G401 (cell line): Measurements from ENCODE around the gene ASIC2. TPM values are rescaled to one million over a fixed set of nuclear protein-coding genes. Genes with fewer than 3 reads are reported as not detected.

Experiments
- DNase-seq: peaks from one replicate; pipeline ENCODE4 v3.0.0-alpha.2; 2015; ENCODE audit warnings: low spot score
- in situ Hi-C: cut with HindIII; loops from 2 replicates; pipeline ENCODE4 v1.10.0; 2016; ENCODE audit warnings: low sequenced_read_pairs, mixed read lengths
- total RNA-seq: library from RNA; depleted of rRNA; stranded (reverse); fragments of >200 nt; shearing (Covaris generic); gene quantifications from 2 replicates; pipeline ENCODE4 v1.2.3, GENCODE V29; 2014

The ASIC2 gene
- total RNA-seq, 1 experiment from 2014 or later = not detected

- in situ Hi-C loops = no loop called here
- peak; percentile 30 for DNase-seq
Measured at GRCh38 chr17:33291248-33292200, 1.6 kb downstream of the ASIC2 start.

GRCh38 chr17:33290253-33290652 is 2.8 kb downstream of the ASIC2 start:
- DNase-seq = peak; percentile 93
- in situ Hi-C loops = no loop called here

- DNase-seq = no peak
- in situ Hi-C loops = no loop called here
Measured at GRCh38 chr17:33288954-33289353, 4.1 kb downstream of the ASIC2 start.

GRCh38 chr17:33287096-33287725 is 5.9 kb downstream of the ASIC2 start:
- in situ Hi-C loops = no loop called here
- DNase-seq = peak; percentile 87

GRCh38 chr17:33285413-33285812 is 7.7 kb downstream of the ASIC2 start:
- no peak for DNase-seq
- in situ Hi-C loops = no loop called here

GRCh38 chr17:33284022-33284421 is 9.1 kb downstream of the ASIC2 start:
- DNase-seq = no peak
- in situ Hi-C loops = no loop called here

GRCh38 chr17:33280162-33280943 is 12.7 kb downstream of the ASIC2 start:
- in situ Hi-C loops = no loop called here
- no peak for DNase-seq

GRCh38 chr17:33277436-33278100 is 15.5 kb downstream of the ASIC2 start:
- no peak for DNase-seq
- in situ Hi-C loops = no loop called here

GRCh38 chr17:33273743-33274410 is 19.2 kb downstream of the ASIC2 start:
- in situ Hi-C loops = no loop called here
- no peak for DNase-seq

- no peak for DNase-seq
- in situ Hi-C loops = no loop called here
Measured at GRCh38 chr17:33273271-33273670, 19.8 kb downstream of the ASIC2 start.

- in situ Hi-C loops = no loop called here
- no peak for DNase-seq
Measured at GRCh38 chr17:33272438-33272837, 20.7 kb downstream of the ASIC2 start.

GRCh38 chr17:33269337-33270060 is 23.6 kb downstream of the ASIC2 start:
- in situ Hi-C loops = no loop called here
- no peak for DNase-seq

- in situ Hi-C loops = no loop called here
- no peak for DNase-seq
Measured at GRCh38 chr17:33267851-33268548, 25.1 kb downstream of the ASIC2 start.

- DNase-seq = no peak
- in situ Hi-C loops = no loop called here
Measured at GRCh38 chr17:33267271-33267790, 25.8 kb downstream of the ASIC2 start.

- in situ Hi-C loops = no loop called here
- peak; percentile 13 for DNase-seq
Measured at GRCh38 chr17:33266611-33267010, 26.5 kb downstream of the ASIC2 start.

- DNase-seq = no peak
- in situ Hi-C loops = no loop called here
Measured at GRCh38 chr17:33266116-33266515, 27.0 kb downstream of the ASIC2 start.

GRCh38 chr17:33263396-33263795 is 29.7 kb downstream of the ASIC2 start:
- in situ Hi-C loops = no loop called here
- no peak for DNase-seq
